GM12864 (cell line): Measurements from ENCODE around the gene ERVW-1.
"Not testable (repeated sequence)": the region's sequence is repeated elsewhere in the genome, so short reads cannot be mapped to it uniquely, and the experiment has no call there.

ENCODE experiments used
- DNase-seq: peaks from one replicate; pipeline ENCODE4 v3.0.0-alpha.2; 2011; ENCODE audit warnings: low read depth
- H3K4me3 ChIP-seq: 2 replicates; pipeline ENCODE4 v1.5.1; 2011; ENCODE audit warnings: mild to moderate bottlenecking, low read depth, low read length, control low read depth
- CTCF ChIP-seq: IDR thresholded peaks from 2 replicates; pipeline ENCODE4 v1.5.1; 2011; ENCODE audit warnings: low read depth, mild to moderate bottlenecking, moderate library complexity, low read length, control low read depth, inconsistent platforms; ENCODE audit errors: missing control alignments

Gene ERVW-1

GRCh38 chr7:92477681-92478080 is at the start of gene ERVW-1:
Gene ERVW-1 (minus strand): TSS chr7:92477946. CDS start chr7:92470381, 7,565 bp downstream.
- DNase-seq, H3K4me3 ChIP-seq: not testable (repeated sequence)

GRCh38 chr7:92523110-92523509 is 45.4 kb upstream of the ERVW-1 start:
- no peak overlapping the region for H3K4me3 ChIP-seq
- no peak for TF ChIP-seq CTCF
- DNase-seq = no peak

- no peak for DNase-seq
- no peak for TF ChIP-seq CTCF
- no peak overlapping the region for H3K4me3 ChIP-seq
Measured at GRCh38 chr7:92520024-92520423, 42.3 kb upstream of the ERVW-1 start.

- H3K4me3 ChIP-seq = no peak overlapping the region
- TF ChIP-seq CTCF = no peak
- DNase-seq = no peak
Measured at GRCh38 chr7:92517631-92518030, 39.9 kb upstream of the ERVW-1 start.

- DNase-seq = no peak
- no peak overlapping the region for H3K4me3 ChIP-seq
- TF ChIP-seq CTCF = no peak
Measured at GRCh38 chr7:92513167-92513902, 35.6 kb upstream of the ERVW-1 start.

- DNase-seq = no peak
Measured at GRCh38 chr7:92508946-92509345, 31.2 kb upstream of the ERVW-1 start.

GRCh38 chr7:92506363-92506762 is 28.6 kb upstream of the ERVW-1 start:
- no peak overlapping the region for H3K4me3 ChIP-seq
- no peak for DNase-seq
- TF ChIP-seq CTCF = no peak

More at GRCh38 chr7:92508946-92509345, 31.2 kb upstream of the ERVW-1 start:
- no peak overlapping the region for H3K4me3 ChIP-seq
- no peak for TF ChIP-seq CTCF
